Panc1 (cell line): ENCODE data around the gene CEACAM21. TPM values are rescaled to one million over a fixed set of nuclear protein-coding genes. Genes with fewer than 3 reads are reported as not detected.

Source experiments
- ATAC-seq: fragments of 200-7000 bp; cut with Tn5 transposase; 2 replicates; pipeline ENCODE4 v1.9.1; 2020; ENCODE audit warnings: mild to moderate bottlenecking, moderate library complexity
- BruUV-seq: library from RNA; stranded (reverse); fragments of 400-500 nt; replicated peaks from 2 replicates; lab custom pipeline; 2021; lab: Mats Ljungman, UMichigan
- CTCF ChIA-PET: fragments of 300-600 bp; sonication (Branson Sonifier 250); formaldehyde crosslinking; loops from one replicate; lab custom pipeline; 2022; ENCODE audit warnings: antibody characterized with exemption; lab: Charles Lee
- POLR2A ChIA-PET: fragments of 300-600 bp; sonication (Branson Sonifier 250); formaldehyde crosslinking; loops from one replicate; lab custom pipeline; 2022; ENCODE audit warnings: antibody characterized with exemption; lab: Charles Lee
- DNase-seq: peaks from one replicate; pipeline ENCODE4 v3.0.0-alpha.2; 2010; ENCODE audit warnings: low read depth, low spot score
- H3K27ac ChIP-seq: 2 replicates; pipeline ENCODE4 v1.5.1; 2011; ENCODE audit warnings: mild to moderate bottlenecking, low read length, inconsistent platforms
- H3K27me3 ChIP-seq: fragments of 200-500 bp; sonication (Bioruptor generic); 2 replicates; pipeline ENCODE4 v1.6.0; 2014; ENCODE audit warnings: low read length, inconsistent platforms; ENCODE audit not compliant: control insufficient read depth, insufficient read depth
- H3K36me3 ChIP-seq: fragments of 200-500 bp; sonication (Bioruptor generic); 2 replicates; pipeline ENCODE4 v1.5.1; 2014; ENCODE audit warnings: inconsistent platforms, mild to moderate bottlenecking, low read length, moderate library complexity; ENCODE audit not compliant: control insufficient read depth, insufficient read depth
- H3K4me1 ChIP-seq: 2 replicates; pipeline ENCODE4 v1.5.1; 2011; ENCODE audit warnings: inconsistent platforms, mild to moderate bottlenecking, low read length, moderate library complexity; ENCODE audit not compliant: control insufficient read depth, insufficient read depth
- H3K4me3 ChIP-seq, 2 experiments: 2 replicates each; pipeline ENCODE4 v1.5.1; 2011 to 2012; ENCODE audit warnings: low read depth in 2 of 2, low read length in 2 of 2, mild to moderate bottlenecking in 2 of 2, inconsistent platforms in 1 of 2, moderate library complexity in 1 of 2
- H3K9me3 ChIP-seq: fragments of 200-500 bp; sonication (Bioruptor generic); 2 replicates; pipeline ENCODE4 v1.5.1; 2014; ENCODE audit warnings: low read depth, mild to moderate bottlenecking, inconsistent platforms, low read length, moderate library complexity; ENCODE audit not compliant: control insufficient read depth, insufficient read depth
- POLR2AphosphoS5 ChIP-seq: IDR thresholded peaks from 2 replicates; pipeline ENCODE4 v1.6.1; 2012; ENCODE audit warnings: mild to moderate bottlenecking, low read depth, low read length, moderate library complexity
- SIN3A ChIP-seq: IDR thresholded peaks from 2 replicates; pipeline ENCODE4 v1.6.1; 2012; ENCODE audit warnings: low read depth, mild to moderate bottlenecking, low read length, moderate library complexity, borderline replicate concordance; ENCODE audit not compliant: insufficient read depth
- TCF7L2 ChIP-seq: IDR thresholded peaks from 2 replicates; pipeline ENCODE4 v1.6.1; 2011; ENCODE audit warnings: mild to moderate bottlenecking, low read depth, low read length, inconsistent platforms
- in situ Hi-C: cut with HindIII; loops from 2 replicates; pipeline ENCODE4 v1.10.0; 2016; ENCODE audit warnings: low sequenced_read_pairs, low pct_unique_long_range_greater_than_20kb
- intact Hi-C: fragments of 100-400 bp; cut with micrococcal nuclease; formaldehyde crosslinking; loops from one replicate; pipeline ENCODE4 v1.10.0; 2022; ENCODE audit not compliant: unreplicated experiment
- total RNA-seq: library from RNA; stranded (reverse); gene quantifications from one replicate; pipeline ENCODE4 v1.2.1, GENCODE V29; 2021; ENCODE audit not compliant: unreplicated experiment
- TF ChIP-seq, protein P1 (sequence below), 2 experiments: IDR thresholded peaks; 2 replicates each; pipeline ENCODE4 v1.6.1; 2011 to 2012; ENCODE audit warnings: low read depth in 2 of 2, control low read depth in 1 of 2, low read length in 1 of 2, mild to moderate bottlenecking in 1 of 2, moderate library complexity in 1 of 2; ENCODE audit not compliant: insufficient read depth in 1 of 2
- TF ChIP-seq, protein P2 (sequence below): fragments of 450-650 bp; IDR thresholded peaks from 2 replicates; pipeline ENCODE4 v1.5.1; 2017; ENCODE audit warnings: mild to moderate bottlenecking

The CEACAM21 gene
- total RNA-seq, 1 experiment from 2014 or later = not detected

DNA sequence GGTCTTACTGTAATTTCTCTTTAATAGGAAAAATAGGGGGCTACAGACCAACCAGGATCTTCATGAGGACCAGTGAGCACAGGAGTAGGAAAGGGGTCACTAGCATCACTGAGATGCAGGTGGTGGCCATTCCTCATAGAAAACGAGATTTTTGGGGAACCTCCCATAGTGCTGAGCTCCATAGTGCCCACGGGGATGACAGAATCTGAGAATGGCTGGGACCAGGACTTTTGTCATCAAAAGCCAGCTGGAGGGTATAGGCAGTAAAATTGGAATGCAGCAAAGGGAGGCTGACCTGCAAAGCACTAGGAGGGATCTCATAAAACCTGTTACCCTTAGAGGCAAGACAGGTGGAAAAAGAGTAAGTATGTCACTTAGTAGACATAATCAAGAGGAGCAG is 28.4 kb upstream of the CEACAM21 start:
- TF ChIP-seq, protein P1, sequence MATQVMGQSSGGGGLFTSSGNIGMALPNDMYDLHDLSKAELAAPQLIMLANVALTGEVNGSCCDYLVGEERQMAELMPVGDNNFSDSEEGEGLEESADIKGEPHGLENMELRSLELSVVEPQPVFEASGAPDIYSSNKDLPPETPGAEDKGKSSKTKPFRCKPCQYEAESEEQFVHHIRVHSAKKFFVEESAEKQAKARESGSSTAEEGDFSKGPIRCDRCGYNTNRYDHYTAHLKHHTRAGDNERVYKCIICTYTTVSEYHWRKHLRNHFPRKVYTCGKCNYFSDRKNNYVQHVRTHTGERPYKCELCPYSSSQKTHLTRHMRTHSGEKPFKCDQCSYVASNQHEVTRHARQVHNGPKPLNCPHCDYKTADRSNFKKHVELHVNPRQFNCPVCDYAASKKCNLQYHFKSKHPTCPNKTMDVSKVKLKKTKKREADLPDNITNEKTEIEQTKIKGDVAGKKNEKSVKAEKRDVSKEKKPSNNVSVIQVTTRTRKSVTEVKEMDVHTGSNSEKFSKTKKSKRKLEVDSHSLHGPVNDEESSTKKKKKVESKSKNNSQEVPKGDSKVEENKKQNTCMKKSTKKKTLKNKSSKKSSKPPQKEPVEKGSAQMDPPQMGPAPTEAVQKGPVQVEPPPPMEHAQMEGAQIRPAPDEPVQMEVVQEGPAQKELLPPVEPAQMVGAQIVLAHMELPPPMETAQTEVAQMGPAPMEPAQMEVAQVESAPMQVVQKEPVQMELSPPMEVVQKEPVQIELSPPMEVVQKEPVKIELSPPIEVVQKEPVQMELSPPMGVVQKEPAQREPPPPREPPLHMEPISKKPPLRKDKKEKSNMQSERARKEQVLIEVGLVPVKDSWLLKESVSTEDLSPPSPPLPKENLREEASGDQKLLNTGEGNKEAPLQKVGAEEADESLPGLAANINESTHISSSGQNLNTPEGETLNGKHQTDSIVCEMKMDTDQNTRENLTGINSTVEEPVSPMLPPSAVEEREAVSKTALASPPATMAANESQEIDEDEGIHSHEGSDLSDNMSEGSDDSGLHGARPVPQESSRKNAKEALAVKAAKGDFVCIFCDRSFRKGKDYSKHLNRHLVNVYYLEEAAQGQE (IDR thresholded peaks at IDR 0.05; ENCODE audit: insufficient read depth in 1 of 2, low read depth in 2 of 2, low read length in 1 of 2) = no peak
- TF ChIP-seq, protein P2, sequence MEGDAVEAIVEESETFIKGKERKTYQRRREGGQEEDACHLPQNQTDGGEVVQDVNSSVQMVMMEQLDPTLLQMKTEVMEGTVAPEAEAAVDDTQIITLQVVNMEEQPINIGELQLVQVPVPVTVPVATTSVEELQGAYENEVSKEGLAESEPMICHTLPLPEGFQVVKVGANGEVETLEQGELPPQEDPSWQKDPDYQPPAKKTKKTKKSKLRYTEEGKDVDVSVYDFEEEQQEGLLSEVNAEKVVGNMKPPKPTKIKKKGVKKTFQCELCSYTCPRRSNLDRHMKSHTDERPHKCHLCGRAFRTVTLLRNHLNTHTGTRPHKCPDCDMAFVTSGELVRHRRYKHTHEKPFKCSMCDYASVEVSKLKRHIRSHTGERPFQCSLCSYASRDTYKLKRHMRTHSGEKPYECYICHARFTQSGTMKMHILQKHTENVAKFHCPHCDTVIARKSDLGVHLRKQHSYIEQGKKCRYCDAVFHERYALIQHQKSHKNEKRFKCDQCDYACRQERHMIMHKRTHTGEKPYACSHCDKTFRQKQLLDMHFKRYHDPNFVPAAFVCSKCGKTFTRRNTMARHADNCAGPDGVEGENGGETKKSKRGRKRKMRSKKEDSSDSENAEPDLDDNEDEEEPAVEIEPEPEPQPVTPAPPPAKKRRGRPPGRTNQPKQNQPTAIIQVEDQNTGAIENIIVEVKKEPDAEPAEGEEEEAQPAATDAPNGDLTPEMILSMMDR = no peak
- no peak for TF ChIP-seq TCF7L2
- no peak for TF ChIP-seq SIN3A
- no peak for TF ChIP-seq POLR2AphosphoS5
- Histone ChIP-seq H3K27ac (no peak overlapping the region), H3K27me3 (peaks cover 3% of the 10 kb centered on the region), H3K4me3 (no peak overlapping the region), H3K9me3 (no peaks in the 10 kb centered on the region), H3K4me1 (no peaks in the 10 kb centered on the region), H3K36me3 (no peaks in the 10 kb centered on the region; the same call in 1 of the 2 replicates)
- CTCF ChIA-PET = no interaction called here
- no TSS peak for BruUV-seq
- POLR2A ChIA-PET = no interaction called here
- in situ Hi-C loops = no loop called here
- no peak for ATAC-seq
- no peak for DNase-seq
- intact Hi-C loops = loop anchor here (10.0 kb wide), 1 partner anchor 83 kb away; no protein-coding TSS in a partner anchor

DNA sequence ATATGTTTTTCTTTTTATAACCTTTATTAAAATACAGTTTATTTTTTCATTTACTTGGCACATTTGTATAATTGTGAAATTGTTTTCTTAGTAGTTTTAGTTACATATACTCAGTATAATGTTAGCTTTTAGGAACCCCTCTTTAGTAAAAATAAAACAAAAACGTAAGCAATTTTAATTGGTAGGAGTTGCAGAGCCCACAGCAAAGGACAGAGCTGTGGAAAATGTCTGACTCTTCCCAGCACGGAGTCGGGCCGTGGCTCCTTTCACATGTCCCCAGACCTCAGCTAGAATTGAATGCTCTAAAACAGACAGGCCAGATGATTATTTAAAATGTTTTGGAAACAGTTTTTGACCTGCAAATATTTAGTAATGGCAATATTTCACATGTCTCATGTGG is 27.9 kb upstream of the CEACAM21 start:
- DNase-seq = no peak
- ATAC-seq = no peak
- CTCF ChIA-PET = no interaction called here
- BruUV-seq = no TSS peak
- intact Hi-C loops (loop anchor here (10.0 kb wide), 1 partner anchor 83 kb away; no protein-coding TSS in a partner anchor), in situ Hi-C loops (no loop called here)
- Histone ChIP-seq H3K36me3 (no peaks in the 10 kb centered on the region; the same call in 1 of the 2 replicates), H3K4me1 (no peaks in the 10 kb centered on the region), H3K27me3 (peaks cover 3% of the 10 kb centered on the region), H3K9me3 (no peaks in the 10 kb centered on the region), H3K4me3 (no peak overlapping the region), H3K27ac (no peak overlapping the region)
- POLR2A ChIA-PET = no interaction called here
- TF ChIP-seq, protein P2 = no peak
- TF ChIP-seq SIN3A (no peak), TCF7L2 (no peak), POLR2AphosphoS5 (no peak)
- TF ChIP-seq, protein P1 (IDR thresholded peaks at IDR 0.05; ENCODE audit: insufficient read depth in 1 of 2, low read depth in 2 of 2, low read length in 1 of 2) = no peak
